HUES48 (cell line): Measurements from ENCODE around the gene ZNF516.

Experiments
- H3K27ac ChIP-seq: one replicate; pipeline ENCODE4 v1.7.0; 2013; ENCODE audit warnings: low read depth, low read length, inconsistent platforms
- H3K27me3 ChIP-seq: 2 replicates; pipeline ENCODE4 v1.6.1; 2013; ENCODE audit warnings: mild to moderate bottlenecking, low read length; ENCODE audit not compliant: control insufficient read depth, insufficient read depth
- H3K36me3 ChIP-seq: 2 replicates; pipeline ENCODE4 v1.6.1; 2013; ENCODE audit warnings: low read length; ENCODE audit not compliant: control insufficient read depth, insufficient read depth
- H3K4me1 ChIP-seq: 2 replicates; pipeline ENCODE4 v1.6.1; 2013; ENCODE audit warnings: mild to moderate bottlenecking, low read length; ENCODE audit not compliant: control insufficient read depth, insufficient read depth
- H3K4me3 ChIP-seq: 2 replicates; pipeline ENCODE4 v1.5.1; 2013; ENCODE audit warnings: mild to moderate bottlenecking, low read depth, low read length
- H3K9ac ChIP-seq: 2 replicates; pipeline ENCODE4 v1.6.1; 2013; ENCODE audit warnings: mild to moderate bottlenecking, low read depth, low read length, moderate library complexity
- H3K9me3 ChIP-seq: 2 replicates; pipeline ENCODE4 v1.6.1; 2013; ENCODE audit warnings: low read length; ENCODE audit not compliant: control insufficient read depth, insufficient read depth

Gene ZNF516

DNA sequence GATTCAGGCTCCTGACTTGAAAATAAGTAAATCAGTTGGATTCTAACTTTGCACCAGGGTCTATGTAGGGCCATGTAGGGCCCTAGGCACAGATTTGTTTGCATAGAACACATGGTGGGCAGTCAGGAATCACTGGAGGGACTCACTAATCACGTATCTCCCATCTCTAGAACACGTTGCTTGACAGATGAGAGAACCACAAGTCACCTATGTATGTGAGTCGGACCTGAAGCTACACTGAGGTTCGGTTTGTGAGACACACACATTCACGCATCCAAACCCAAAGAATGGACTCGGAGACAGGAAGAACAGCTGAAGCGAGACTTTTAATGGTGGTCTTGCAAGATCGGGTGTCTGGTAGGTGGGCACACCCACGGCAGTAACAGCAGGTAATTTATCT is 157.0 kb downstream of the ZNF516 start:
- Histone ChIP-seq H3K4me3 (no peak overlapping the region), H3K9me3 (no peaks in the 10 kb centered on the region), H3K27me3 (no peaks in the 10 kb centered on the region), H3K9ac (no peak overlapping the region), H3K27ac (no peak overlapping the region), H3K36me3 (no peaks in the 10 kb centered on the region), H3K4me1 (no peaks in the 10 kb centered on the region)

DNA sequence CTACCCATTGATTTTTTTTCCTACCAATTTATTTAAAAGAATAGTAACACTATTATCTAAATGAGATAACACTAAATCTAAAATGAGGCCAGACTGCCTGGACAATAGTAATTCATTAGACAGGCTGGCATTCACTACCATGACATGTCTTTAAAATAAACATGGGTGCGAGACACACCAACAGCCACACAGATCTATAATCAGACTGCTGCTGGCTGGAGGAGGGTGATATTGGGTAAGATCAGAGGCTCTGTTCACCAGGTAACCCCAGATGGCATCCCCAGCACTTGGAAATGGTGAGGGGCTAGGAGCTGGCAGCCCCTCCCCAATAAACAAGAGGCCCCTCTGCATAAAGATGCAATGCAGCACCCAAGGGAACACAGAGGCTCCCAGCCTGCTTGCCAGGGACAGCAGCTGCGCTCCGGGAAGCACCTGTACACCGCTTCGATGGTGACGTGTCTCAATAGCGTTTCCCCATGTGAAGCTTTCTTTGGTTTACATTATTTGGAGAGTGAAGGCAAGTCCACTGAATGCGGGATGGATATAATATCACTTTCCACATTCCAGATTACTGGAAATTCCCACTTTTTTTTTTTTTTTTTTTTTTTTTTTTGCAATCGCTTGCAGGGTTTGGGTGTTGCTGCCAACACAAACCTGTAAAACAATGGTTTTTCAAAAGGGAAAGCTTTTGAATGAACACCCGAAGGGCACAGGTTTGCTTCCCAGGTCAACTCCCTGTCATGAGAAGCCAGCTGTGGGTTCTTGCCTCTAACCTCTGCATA is 159.0 kb downstream of the ZNF516 start:
- no peaks in the 10 kb centered on the region for H3K4me1 ChIP-seq
- no peaks in the 10 kb centered on the region for H3K27me3 ChIP-seq
- no peak overlapping the region for H3K27ac ChIP-seq
- no peak overlapping the region for H3K9ac ChIP-seq
- no peaks in the 10 kb centered on the region for H3K9me3 ChIP-seq
- no peaks in the 10 kb centered on the region for H3K36me3 ChIP-seq
- no peak overlapping the region for H3K4me3 ChIP-seq

DNA sequence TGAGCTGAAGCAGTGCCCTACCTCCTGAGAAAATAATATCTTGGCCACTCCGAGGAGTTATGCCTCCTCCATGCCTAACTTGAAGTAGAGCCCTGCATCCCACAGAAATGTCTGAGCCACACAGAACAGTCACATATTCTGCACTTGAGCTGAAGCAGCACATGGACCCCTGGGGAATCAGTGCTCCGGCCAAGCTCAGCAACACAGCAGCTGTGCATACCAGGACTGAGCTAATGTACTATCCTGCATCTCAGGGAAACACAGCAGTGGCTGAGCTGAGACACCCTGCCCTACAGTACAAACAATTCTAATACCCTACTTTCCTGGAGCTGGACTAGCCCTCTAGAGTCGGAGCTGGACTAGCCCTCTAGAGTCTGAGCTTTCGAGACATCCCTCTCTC is 166.9 kb downstream of the ZNF516 start:
- H3K4me3 ChIP-seq = no peak overlapping the region
- no peaks in the 10 kb centered on the region for H3K36me3 ChIP-seq
- no peak overlapping the region for H3K27ac ChIP-seq
- H3K9ac ChIP-seq = no peak overlapping the region
- no peaks in the 10 kb centered on the region; the same call in 1 of the 2 replicates for H3K9me3 ChIP-seq
- H3K27me3 ChIP-seq = no peaks in the 10 kb centered on the region
- no peaks in the 10 kb centered on the region for H3K4me1 ChIP-seq

- no peaks in the 10 kb centered on the region for H3K27me3 ChIP-seq
- H3K4me1 ChIP-seq = no peaks in the 10 kb centered on the region
- no peaks in the 10 kb centered on the region for H3K9me3 ChIP-seq
- H3K9ac ChIP-seq = no peak overlapping the region
- no peak overlapping the region for H3K27ac ChIP-seq
- no peak overlapping the region for H3K4me3 ChIP-seq
- no peaks in the 10 kb centered on the region for H3K36me3 ChIP-seq
These were observed 171.2 kb downstream of the ZNF516 start for GRCh38 chr18:76323891-76324290.

DNA sequence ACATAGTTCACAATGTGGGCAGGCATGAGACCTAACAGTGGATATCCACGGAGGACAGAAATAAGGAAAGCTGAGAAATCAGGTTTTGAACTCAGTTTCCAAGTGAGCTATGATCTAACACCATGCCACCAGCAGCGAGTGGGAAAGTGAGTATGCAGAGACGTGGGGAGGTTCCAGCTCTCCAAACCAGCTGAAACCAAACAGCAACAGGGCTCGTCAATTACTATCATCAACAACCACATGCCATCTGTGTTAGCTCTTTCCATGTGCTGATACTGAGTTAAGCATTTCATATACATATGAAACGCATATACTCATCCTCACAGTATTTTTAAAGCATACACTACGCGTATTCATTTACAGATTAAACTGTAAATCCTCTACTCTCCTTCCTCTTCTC is 172.4 kb downstream of the ZNF516 start:
- no peaks in the 10 kb centered on the region for H3K4me1 ChIP-seq
- H3K4me3 ChIP-seq = no peak overlapping the region
- H3K27ac ChIP-seq = no peak overlapping the region
- H3K9me3 ChIP-seq = no peaks in the 10 kb centered on the region
- H3K27me3 ChIP-seq = no peaks in the 10 kb centered on the region
- H3K36me3 ChIP-seq = no peaks in the 10 kb centered on the region
- no peak overlapping the region for H3K9ac ChIP-seq

- no peak overlapping the region for H3K9ac ChIP-seq
- H3K4me1 ChIP-seq = peaks cover 11% of the 10 kb centered on the region
- no peaks in the 10 kb centered on the region for H3K27me3 ChIP-seq
- H3K36me3 ChIP-seq = no peaks in the 10 kb centered on the region
- H3K4me3 ChIP-seq = no peak overlapping the region
- no peak overlapping the region for H3K27ac ChIP-seq
- no peaks in the 10 kb centered on the region for H3K9me3 ChIP-seq
These were observed 175.7 kb downstream of the ZNF516 start for GRCh38 chr18:76319366-76319765.

- Histone ChIP-seq H3K36me3 (no peaks in the 10 kb centered on the region), H3K9me3 (no peaks in the 10 kb centered on the region), H3K27me3 (no peaks in the 10 kb centered on the region), H3K4me3 (no peak overlapping the region), H3K27ac (no peak overlapping the region), H3K9ac (no peak overlapping the region), H3K4me1 (peaks cover 19% of the 10 kb centered on the region)
These were observed 176.4 kb downstream of the ZNF516 start for GRCh38 chr18:76318607-76319006.

GRCh38 chr18:76317136-76317535 is 177.9 kb downstream of the ZNF516 start:
- Histone ChIP-seq H3K4me1 (peaks cover 19% of the 10 kb centered on the region), H3K9ac (no peak overlapping the region), H3K4me3 (no peak overlapping the region), H3K9me3 (no peaks in the 10 kb centered on the region), H3K27ac (no peak overlapping the region), H3K36me3 (no peaks in the 10 kb centered on the region), H3K27me3 (no peaks in the 10 kb centered on the region)

- H3K27ac ChIP-seq = no peak overlapping the region
- H3K4me1 ChIP-seq = peaks cover 19% of the 10 kb centered on the region
- no peak overlapping the region for H3K4me3 ChIP-seq
- H3K27me3 ChIP-seq = no peaks in the 10 kb centered on the region
- H3K9me3 ChIP-seq = no peaks in the 10 kb centered on the region
- H3K9ac ChIP-seq = no peak overlapping the region
- no peaks in the 10 kb centered on the region for H3K36me3 ChIP-seq
These were observed 179.3 kb downstream of the ZNF516 start for GRCh38 chr18:76315722-76316230.

- Histone ChIP-seq H3K9ac (no peak overlapping the region), H3K9me3 (no peaks in the 10 kb centered on the region), H3K36me3 (no peaks in the 10 kb centered on the region), H3K4me3 (no peak overlapping the region), H3K27ac (no peak overlapping the region), H3K27me3 (no peaks in the 10 kb centered on the region), H3K4me1 (peaks cover 19% of the 10 kb centered on the region)
These were observed 180.5 kb downstream of the ZNF516 start for GRCh38 chr18:76314496-76314895.

DNA sequence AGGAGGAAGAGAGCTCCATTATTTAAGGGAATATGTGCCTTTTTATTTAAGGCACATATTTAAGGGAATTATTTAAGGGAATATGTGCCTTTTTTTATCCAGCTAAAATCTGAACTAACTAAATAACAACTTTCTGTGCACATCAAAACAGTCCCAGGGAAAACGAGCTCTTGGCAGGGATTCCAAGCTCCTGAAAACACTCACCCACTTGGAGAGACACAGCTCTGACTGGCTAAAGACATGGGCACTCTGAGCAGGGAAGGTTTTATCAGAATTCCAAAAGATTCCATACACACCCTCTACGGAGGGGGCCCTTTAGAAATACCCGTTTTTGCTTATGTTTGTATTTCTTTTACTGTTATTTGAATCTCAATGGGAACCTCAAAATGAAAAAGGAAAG is 181.0 kb downstream of the ZNF516 start:
- Histone ChIP-seq H3K9me3 (no peaks in the 10 kb centered on the region), H3K27me3 (no peaks in the 10 kb centered on the region), H3K27ac (no peak overlapping the region), H3K4me1 (peaks cover 19% of the 10 kb centered on the region), H3K36me3 (no peaks in the 10 kb centered on the region), H3K9ac (no peak overlapping the region), H3K4me3 (no peak overlapping the region)
